ENCODE data around the gene PIGU. TPM values are rescaled to one million over a fixed set of nuclear protein-coding genes. Genes with fewer than 3 reads are reported as not detected.
A peak's percentile ranks its signal among the peaks of the same experiment; 100 is the strongest.

PIGU gene
- total RNA-seq, 1 donor from 2014 or later = 40.1 TPM

DNA sequence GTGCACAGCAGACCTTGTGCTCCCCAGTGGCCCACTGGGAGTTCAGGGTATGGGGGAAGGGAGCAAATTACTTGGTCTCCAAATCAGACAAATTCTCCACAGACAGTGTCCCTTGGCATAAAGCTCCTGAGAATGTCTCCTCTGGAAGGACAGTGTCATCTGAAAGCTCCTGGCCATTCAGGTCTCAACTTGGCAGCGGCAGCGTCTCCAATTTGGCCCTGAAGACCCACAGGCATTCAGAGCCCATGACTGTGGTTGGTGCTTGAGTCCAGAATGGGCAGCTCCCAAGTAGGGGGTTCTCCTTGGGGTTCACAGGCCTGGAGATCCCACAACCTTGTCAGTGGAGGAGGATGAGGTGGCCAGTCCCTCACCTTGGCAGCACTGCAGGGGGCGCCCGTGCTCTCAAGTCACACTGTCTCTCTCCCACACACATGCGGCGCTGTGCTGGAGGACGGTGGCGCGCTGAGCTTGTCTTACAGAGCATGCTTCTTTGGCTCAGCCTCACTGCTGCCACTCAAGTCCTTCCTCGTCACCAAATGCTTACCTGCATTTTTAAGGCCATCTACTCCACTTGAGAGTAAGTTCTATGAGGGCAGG, 140.0 kb downstream of the PIGU start:
- no peaks in the 10 kb centered on the region for H3K4me1 ChIP-seq
- H2AFZ ChIP-seq (replicated peaks) = no peak overlapping the region
- no peaks in the 10 kb centered on the region for H3K36me3 ChIP-seq
- peaks cover 4% of the 10 kb centered on the region for H3K27me3 Mint-ChIP-seq (ENCODE audit: insufficient read depth, low read depth)
- TF ChIP-seq, protein P1, sequence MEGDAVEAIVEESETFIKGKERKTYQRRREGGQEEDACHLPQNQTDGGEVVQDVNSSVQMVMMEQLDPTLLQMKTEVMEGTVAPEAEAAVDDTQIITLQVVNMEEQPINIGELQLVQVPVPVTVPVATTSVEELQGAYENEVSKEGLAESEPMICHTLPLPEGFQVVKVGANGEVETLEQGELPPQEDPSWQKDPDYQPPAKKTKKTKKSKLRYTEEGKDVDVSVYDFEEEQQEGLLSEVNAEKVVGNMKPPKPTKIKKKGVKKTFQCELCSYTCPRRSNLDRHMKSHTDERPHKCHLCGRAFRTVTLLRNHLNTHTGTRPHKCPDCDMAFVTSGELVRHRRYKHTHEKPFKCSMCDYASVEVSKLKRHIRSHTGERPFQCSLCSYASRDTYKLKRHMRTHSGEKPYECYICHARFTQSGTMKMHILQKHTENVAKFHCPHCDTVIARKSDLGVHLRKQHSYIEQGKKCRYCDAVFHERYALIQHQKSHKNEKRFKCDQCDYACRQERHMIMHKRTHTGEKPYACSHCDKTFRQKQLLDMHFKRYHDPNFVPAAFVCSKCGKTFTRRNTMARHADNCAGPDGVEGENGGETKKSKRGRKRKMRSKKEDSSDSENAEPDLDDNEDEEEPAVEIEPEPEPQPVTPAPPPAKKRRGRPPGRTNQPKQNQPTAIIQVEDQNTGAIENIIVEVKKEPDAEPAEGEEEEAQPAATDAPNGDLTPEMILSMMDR (IDR thresholded peaks at IDR 0.05) = peak; percentile 41
- no peak for TF ChIP-seq EZH2phosphoT487 (IDR thresholded peaks at IDR 0.05)
- no peak overlapping the region for H3K9ac ChIP-seq
- H3K4me2 ChIP-seq = no peak overlapping the region
- DNase-seq (ENCODE audit: low spot score) = peak; percentile 65
- no peak overlapping the region for H3K4me3 Mint-ChIP-seq
- no peaks in the 10 kb centered on the region for H3K27me3 ChIP-seq
- H3K4me1 Mint-ChIP-seq = peaks cover 6% of the 10 kb centered on the region
- no peaks in the 10 kb centered on the region for H3K79me2 ChIP-seq (ENCODE audit: low read depth)
- H3K27ac Mint-ChIP-seq = no peak overlapping the region
- peaks cover 40% of the 10 kb centered on the region for H4K20me1 ChIP-seq (ENCODE audit: low read depth)
- no peaks in the 10 kb centered on the region for H3K9me3 Mint-ChIP-seq
- H3K27ac ChIP-seq = no peak overlapping the region
- H3K36me3 Mint-ChIP-seq = peaks cover 37% of the 10 kb centered on the region
- H3F3A ChIP-seq (ENCODE audit: low read depth) = peaks cover 3% of the 10 kb centered on the region
- no peaks in the 10 kb centered on the region for H3K9me3 ChIP-seq (ENCODE audit: low read depth)
- H3K4me3 ChIP-seq = no peak overlapping the region

DNA sequence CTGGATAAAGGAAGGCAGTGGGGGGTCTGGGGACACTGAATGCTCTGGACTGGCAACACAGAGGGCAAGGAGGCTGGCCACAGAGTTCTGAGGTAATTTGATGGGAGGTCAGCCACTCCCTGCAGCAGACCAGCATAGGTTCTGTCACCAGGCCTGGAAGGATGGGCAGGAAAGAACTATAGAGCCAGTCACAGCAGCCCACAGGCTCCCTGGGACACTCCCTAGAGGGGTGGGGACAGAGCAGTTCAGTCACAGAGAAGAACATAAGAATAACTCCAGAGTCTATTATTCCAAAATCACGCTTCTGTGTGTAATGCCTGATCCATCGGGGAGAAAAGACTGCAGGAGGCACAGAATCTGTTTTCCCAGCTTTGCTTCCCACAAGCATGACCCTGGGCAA, 141.0 kb downstream of the PIGU start:
- Mint-ChIP-seq H3K4me3 (no peak overlapping the region), H3K27me3 (ENCODE audit: insufficient read depth, low read depth) (peaks cover 4% of the 10 kb centered on the region), H3K9me3 (no peaks in the 10 kb centered on the region), H3K4me1 (peaks cover 12% of the 10 kb centered on the region), H3K27ac (no peak overlapping the region), H3K36me3 (peaks cover 33% of the 10 kb centered on the region)
- Histone ChIP-seq H3K27me3 (no peaks in the 10 kb centered on the region), H3K9ac (no peak overlapping the region), H3K9me3 (ENCODE audit: low read depth) (no peaks in the 10 kb centered on the region), H3K27ac (no peak overlapping the region), H2AFZ (replicated peaks) (no peak overlapping the region), H3K4me3 (no peak overlapping the region), H4K20me1 (ENCODE audit: low read depth) (peaks cover 47% of the 10 kb centered on the region), H3K4me2 (no peak overlapping the region), H3K36me3 (no peaks in the 10 kb centered on the region), H3F3A (ENCODE audit: low read depth) (peaks cover 3% of the 10 kb centered on the region), H3K4me1 (no peaks in the 10 kb centered on the region), H3K79me2 (ENCODE audit: low read depth) (peaks cover 4% of the 10 kb centered on the region)
- TF ChIP-seq, protein P1 (IDR thresholded peaks at IDR 0.05) = no peak
- TF ChIP-seq EZH2phosphoT487 (IDR thresholded peaks at IDR 0.05) (no peak), EZH2 (IDR thresholded peaks at IDR 0.05) (no peak)
- DNase-seq (ENCODE audit: low spot score) = no peak

DNA sequence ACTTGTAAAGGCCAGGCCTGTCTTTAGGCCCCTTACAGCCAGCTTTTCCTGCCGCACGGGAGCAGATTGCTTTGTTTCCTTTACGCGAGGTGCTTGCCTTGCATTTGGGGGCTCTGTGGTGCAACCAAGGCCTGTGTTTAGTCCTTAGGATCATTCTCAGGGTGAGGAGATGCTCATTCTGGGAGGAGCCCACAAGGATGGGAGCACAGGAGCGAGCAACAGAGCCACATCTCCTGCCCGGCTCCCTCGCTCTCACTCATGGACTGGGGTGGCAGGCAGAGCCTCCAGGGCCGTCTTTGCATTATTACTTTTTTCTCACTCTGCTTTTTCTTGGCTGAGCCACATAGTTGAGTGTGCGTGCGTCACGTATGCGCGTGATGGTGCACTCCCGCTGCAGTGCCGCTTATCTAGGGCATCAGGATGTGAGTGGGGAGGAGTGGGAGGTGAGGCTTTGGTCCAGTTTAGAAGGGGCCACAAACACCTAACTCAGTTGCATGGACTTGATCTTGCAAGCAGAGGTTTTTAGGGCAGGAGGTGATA, 141.5 kb downstream of the PIGU start:
- Histone ChIP-seq H2AFZ (replicated peaks) (no peak overlapping the region), H3K4me3 (no peak overlapping the region), H3K4me2 (no peak overlapping the region), H3K36me3 (no peaks in the 10 kb centered on the region), H3K79me2 (ENCODE audit: low read depth) (peaks cover 4% of the 10 kb centered on the region), H3K27ac (no peak overlapping the region), H3K9me3 (ENCODE audit: low read depth) (no peaks in the 10 kb centered on the region), H3F3A (ENCODE audit: low read depth) (peaks cover 3% of the 10 kb centered on the region), H3K9ac (no peak overlapping the region), H3K4me1 (no peaks in the 10 kb centered on the region), H4K20me1 (ENCODE audit: low read depth) (peaks cover 52% of the 10 kb centered on the region), H3K27me3 (no peaks in the 10 kb centered on the region)
- H3K27me3 Mint-ChIP-seq (ENCODE audit: insufficient read depth, low read depth) = peaks cover 2% of the 10 kb centered on the region
- H3K4me1 Mint-ChIP-seq = peaks cover 16% of the 10 kb centered on the region
- TF ChIP-seq EZH2phosphoT487 (IDR thresholded peaks at IDR 0.05) (no peak), EZH2 (IDR thresholded peaks at IDR 0.05) (no peak)
- TF ChIP-seq, protein P1 (IDR thresholded peaks at IDR 0.05) = no peak
- H3K4me3 Mint-ChIP-seq = no peak overlapping the region
- peaks cover 31% of the 10 kb centered on the region for H3K36me3 Mint-ChIP-seq
- no peak for DNase-seq (ENCODE audit: low spot score)
- no peaks in the 10 kb centered on the region for H3K9me3 Mint-ChIP-seq
- no peak overlapping the region for H3K27ac Mint-ChIP-seq
